Thymus (tissue), 11 donors: ENCODE results near the gene TP53TG5. TPM values are rescaled to one million over a fixed set of nuclear protein-coding genes. Genes with fewer than 3 reads are reported as not detected.

Experiments
- DNase-seq, 9 donors: peaks; one replicate each; pipeline ENCODE4 v3.0.0-alpha.2; 2013; ENCODE audit warnings: low spot score in 9 of 9, low read depth in 6 of 9, missing footprints in 1 of 9
- H3K27ac ChIP-seq, 2 donors: one replicate each; pipeline ENCODE4 v1.5.1; 2013; ENCODE audit warnings: control low read depth in 1 of 2, low read depth in 1 of 2, low read length in 1 of 2, mild to moderate bottlenecking in 1 of 2, moderate library complexity in 1 of 2
- H3K27me3 ChIP-seq, 2 donors: one replicate each; pipeline ENCODE4 v1.5.1; 2013; ENCODE audit warnings: low read length in 1 of 2; ENCODE audit not compliant: control insufficient read depth in 2 of 2, insufficient read depth in 1 of 2
- H3K36me3 ChIP-seq, 2 donors: one replicate each; pipeline ENCODE4 v1.5.1; 2013; ENCODE audit warnings: low read length in 1 of 2, mild to moderate bottlenecking in 1 of 2, moderate library complexity in 1 of 2; ENCODE audit not compliant: control insufficient read depth in 2 of 2, insufficient read depth in 2 of 2
- H3K4me1 ChIP-seq, 2 donors: one replicate each; pipeline ENCODE4 v1.5.1; 2013; ENCODE audit warnings: low read length in 2 of 2; ENCODE audit not compliant: control insufficient read depth in 2 of 2, insufficient read depth in 2 of 2
- H3K4me3 ChIP-seq, 2 donors: one replicate each; pipeline ENCODE4 v1.5.1; 2013; ENCODE audit warnings: low read length in 2 of 2, control low read depth in 1 of 2, mild to moderate bottlenecking in 1 of 2
- H3K9me3 ChIP-seq, 2 donors: one replicate each; pipeline ENCODE4 v1.5.1; 2013; ENCODE audit warnings: low read length in 1 of 2, mild to moderate bottlenecking in 1 of 2; ENCODE audit not compliant: control insufficient read depth in 2 of 2, insufficient read depth in 1 of 2
- WGBS: extraction: QIAGEN DNeasy Blood & Tissue Kit; methylation state at CpG from one replicate; pipeline ENCODE4 v1.1.7; 2013; 5-methylcytosine and 5-hydroxymethylcytosine counted together
- polyA plus RNA-seq: library from polyadenylated mRNA; stranded (reverse); fragments of 200-250 nt; gene quantifications from one replicate; pipeline ENCODE4 v1.2.3, GENCODE V29; 2013
- total RNA-seq: library from RNA; stranded (reverse); fragments of 120-200 nt; gene quantifications from one replicate; pipeline ENCODE4 v1.2.4, GENCODE V29; 2013
- donor health status: healthy.

The TP53TG5 gene
- total and polyA plus RNA-seq, 2 donors: 0.24 to 0.27 TPM

- peak overlapping the region; percentile 47 to 49 for H3K4me3 ChIP-seq
- peaks cover 0 to 8% of the 10 kb centered on the region in 2 donors for H3K36me3 ChIP-seq
- WGBS: 53% methylated on average over 30 of the region's 30 CpGs
- H3K9me3 ChIP-seq: no peaks in the 10 kb centered on the region
- peaks cover 0 to 2% of the 10 kb centered on the region in 2 donors for H3K27me3 ChIP-seq
- peak overlapping the region; percentile 82 to 86 for H3K27ac ChIP-seq
- peaks cover 5 to 25% of the 10 kb centered on the region in 2 donors for H3K4me1 ChIP-seq
- no peak for DNase-seq
These were observed 5.3 kb downstream of the TP53TG5 start for GRCh38 chr20:45372646-45373352.

- no peak overlapping the region for H3K27ac ChIP-seq
These were observed 5.9 kb downstream of the TP53TG5 start for GRCh38 chr20:45372241-45372640.

GRCh38 chr20:45370571-45371160, 7.5 kb downstream of the TP53TG5 start:
- no peaks in the 10 kb centered on the region for H3K9me3 ChIP-seq
- peaks cover 18 to 23% of the 10 kb centered on the region in 2 donors for H3K36me3 ChIP-seq
- H3K4me1 ChIP-seq: peaks cover 5 to 34% of the 10 kb centered on the region in 2 donors
- 97% methylated on average over 3 of the region's 3 CpGs for WGBS
- no peak overlapping the region for H3K4me3 ChIP-seq
- H3K27ac ChIP-seq: no peak overlapping the region
- peaks cover 0 to 2% of the 10 kb centered on the region in 2 donors for H3K27me3 ChIP-seq
- DNase-seq: no peak

More at GRCh38 chr20:45372241-45372640, 5.9 kb downstream of the TP53TG5 start:
- Histone ChIP-seq H3K36me3 (peaks cover 5 to 10% of the 10 kb centered on the region in 2 donors), H3K4me1 (peaks cover 5 to 30% of the 10 kb centered on the region in 2 donors), H3K9me3 (no peaks in the 10 kb centered on the region), H3K4me3 (no peak overlapping the region), H3K27me3 (peaks cover 0 to 2% of the 10 kb centered on the region in 2 donors)
- WGBS: 98% methylated on average over 10 of the region's 10 CpGs
- DNase-seq: no peak

GRCh38 chr20:45368221-45368980, 9.7 kb downstream of the TP53TG5 start:
- DNase-seq: peak in 7 of 9 donors; percentile 34 to 81 (median 58)
- Histone ChIP-seq H3K27ac (peak overlapping the region; percentile 46 to 75), H3K9me3 (no peaks in the 10 kb centered on the region), H3K36me3 (peaks cover 21 to 33% of the 10 kb centered on the region in 2 donors), H3K4me3 (no peak overlapping the region), H3K27me3 (peaks cover 0 to 2% of the 10 kb centered on the region in 2 donors), H3K4me1 (peaks cover 11 to 33% of the 10 kb centered on the region in 2 donors)
- WGBS: 58% methylated on average over 6 of the region's 6 CpGs

- DNase-seq: no peak
- H3K27ac ChIP-seq: no peak overlapping the region
- no peaks in the 10 kb centered on the region for H3K27me3 ChIP-seq
- H3K9me3 ChIP-seq: no peaks in the 10 kb centered on the region
- H3K4me3 ChIP-seq: no peak overlapping the region
- H3K36me3 ChIP-seq: peaks cover 21 to 33% of the 10 kb centered on the region in 2 donors
- H3K4me1 ChIP-seq: peaks cover 6 to 29% of the 10 kb centered on the region in 2 donors
These were observed 11.0 kb downstream of the TP53TG5 start for GRCh38 chr20:45367126-45367525.

- WGBS: 89% methylated on average over 11 of the region's 11 CpGs
- no peak for DNase-seq
- Histone ChIP-seq H3K4me3 (no peak overlapping the region), H3K27ac (no peak overlapping the region), H3K36me3 (peaks cover 21 to 33% of the 10 kb centered on the region in 2 donors), H3K27me3 (no peaks in the 10 kb centered on the region), H3K9me3 (no peaks in the 10 kb centered on the region), H3K4me1 (peaks cover 6 to 29% of the 10 kb centered on the region in 2 donors)
These were observed 11.5 kb downstream of the TP53TG5 start for GRCh38 chr20:45366631-45367030.

GRCh38 chr20:45366192-45366591, 11.9 kb downstream of the TP53TG5 start:
- no peaks in the 10 kb centered on the region for H3K9me3 ChIP-seq
- no peak overlapping the region for H3K27ac ChIP-seq
- no peak overlapping the region for H3K4me3 ChIP-seq
- 95% methylated on average over 1 of the region's 1 CpG for WGBS
- peaks cover 6 to 29% of the 10 kb centered on the region in 2 donors for H3K4me1 ChIP-seq
- H3K36me3 ChIP-seq: peaks cover 21 to 33% of the 10 kb centered on the region in 2 donors
- no peak for DNase-seq
- no peaks in the 10 kb centered on the region for H3K27me3 ChIP-seq

GRCh38 chr20:45365444-45365970, 12.6 kb downstream of the TP53TG5 start:
- WGBS: 97% methylated on average over 5 of the region's 5 CpGs
- no peak overlapping the region for H3K27ac ChIP-seq
- no peak for DNase-seq
- H3K9me3 ChIP-seq: no peaks in the 10 kb centered on the region
- H3K36me3 ChIP-seq: peaks cover 21 to 33% of the 10 kb centered on the region in 2 donors
- H3K27me3 ChIP-seq: no peaks in the 10 kb centered on the region
- H3K4me3 ChIP-seq: no peak overlapping the region
- peaks cover 6 to 29% of the 10 kb centered on the region in 2 donors for H3K4me1 ChIP-seq
